HG03175 (cell line): ENCODE data around the gene ATP10B.
"Not testable (repeated sequence)": the region's sequence is repeated elsewhere in the genome, so short reads cannot be mapped to it uniquely, and the experiment has no call there.

Experiments used
- ATAC-seq: cut with Tn5 transposase; IDR thresholded peaks from one replicate; pipeline ENCODE4 v1.9.1; 2021; ENCODE audit warnings: mild to moderate bottlenecking, moderate library complexity; ENCODE audit not compliant: unreplicated experiment

Gene ATP10B

DNA sequence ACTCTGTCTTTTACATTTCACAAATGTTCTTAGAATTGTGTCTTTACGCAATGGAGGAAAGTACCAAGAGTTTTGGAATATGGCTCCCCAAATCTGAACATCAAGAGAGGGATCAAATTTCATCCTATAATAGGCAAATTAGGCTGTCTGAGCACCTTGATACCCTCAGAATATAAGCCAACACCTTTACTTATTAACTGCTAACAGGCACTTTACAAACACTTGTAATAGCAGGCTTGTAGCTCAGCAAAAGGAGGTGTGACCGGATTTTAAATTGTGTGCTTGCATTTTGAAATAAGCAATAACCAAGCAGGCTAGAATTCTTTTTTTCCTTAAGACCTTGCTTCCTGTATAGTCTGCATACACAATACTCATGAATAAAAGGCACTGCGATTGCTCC lies 92.0 kb downstream of the ATP10B start:
- ATAC-seq = no peak

DNA sequence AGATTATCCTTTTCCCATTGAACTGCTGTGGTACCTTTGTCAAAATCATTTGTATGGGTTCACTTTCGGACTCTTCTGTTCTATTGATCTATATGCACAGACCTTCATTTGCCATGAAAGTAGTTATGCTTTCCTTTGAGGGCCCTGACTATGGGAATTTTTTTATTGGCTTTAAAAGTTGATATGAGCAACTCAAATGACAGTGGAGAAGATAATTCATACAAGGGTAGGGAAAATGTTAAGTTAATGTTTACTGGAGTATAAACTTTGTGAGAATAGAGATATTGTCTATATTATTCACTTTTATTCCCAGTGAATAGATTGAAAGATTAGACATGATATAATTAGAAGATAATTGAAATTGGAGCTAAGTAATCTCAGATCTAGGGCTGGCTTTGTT lies 94.8 kb downstream of the ATP10B start:
- ATAC-seq = no peak

DNA sequence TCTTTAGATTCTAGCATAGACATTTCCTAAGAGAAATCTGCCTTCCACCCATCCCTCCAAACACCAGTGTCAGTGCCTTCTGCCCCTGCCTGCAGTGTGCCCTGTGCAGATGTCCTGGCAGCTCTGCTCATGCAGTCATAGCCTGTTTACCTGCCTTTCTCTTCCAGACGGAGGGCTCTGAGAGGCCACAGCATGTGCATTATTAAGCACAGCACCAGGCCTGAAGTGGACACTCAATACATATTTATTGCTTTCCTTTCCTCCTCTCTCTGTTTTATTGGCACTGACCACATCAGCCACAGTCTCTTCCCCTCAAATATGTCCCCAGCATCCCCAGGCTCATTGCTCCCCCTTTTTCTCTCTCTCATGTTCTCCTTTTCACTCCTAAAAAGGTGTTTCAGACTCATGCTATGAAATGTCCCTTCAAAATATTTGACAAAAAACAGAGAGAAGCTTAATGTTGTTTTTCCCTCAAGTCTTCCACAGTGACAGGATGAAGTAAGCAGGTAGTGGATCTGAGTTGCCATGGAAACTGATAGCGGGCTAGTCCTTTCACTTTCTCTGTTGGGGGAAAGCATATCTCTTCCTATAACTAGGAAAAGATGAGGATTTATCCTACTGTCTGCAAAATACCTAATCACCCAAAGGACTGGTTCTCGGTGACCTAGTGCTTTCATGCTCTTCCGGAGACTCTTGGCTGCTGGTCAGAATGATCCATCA lies 100.9 kb downstream of the ATP10B start:
- no peak for ATAC-seq

DNA sequence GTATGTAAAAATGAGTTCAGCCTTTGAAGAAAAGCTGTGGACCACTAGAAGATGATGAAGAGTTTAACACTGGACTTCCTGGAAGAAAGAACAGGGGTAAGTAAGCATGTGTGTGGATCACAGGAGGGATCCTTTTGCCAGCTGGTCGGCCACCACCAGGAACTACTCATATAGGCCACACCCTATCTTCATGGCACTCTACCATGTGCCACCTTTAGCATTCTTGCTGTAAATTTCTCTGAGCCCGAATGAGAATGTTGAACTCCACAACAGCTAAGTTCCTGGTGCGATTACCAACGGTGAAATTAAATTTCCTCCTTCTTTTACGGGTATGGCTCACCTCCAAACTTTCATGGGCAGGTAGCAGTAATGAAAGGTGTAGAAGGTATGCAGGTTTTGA lies 102.3 kb downstream of the ATP10B start:
- ATAC-seq = no peak

DNA sequence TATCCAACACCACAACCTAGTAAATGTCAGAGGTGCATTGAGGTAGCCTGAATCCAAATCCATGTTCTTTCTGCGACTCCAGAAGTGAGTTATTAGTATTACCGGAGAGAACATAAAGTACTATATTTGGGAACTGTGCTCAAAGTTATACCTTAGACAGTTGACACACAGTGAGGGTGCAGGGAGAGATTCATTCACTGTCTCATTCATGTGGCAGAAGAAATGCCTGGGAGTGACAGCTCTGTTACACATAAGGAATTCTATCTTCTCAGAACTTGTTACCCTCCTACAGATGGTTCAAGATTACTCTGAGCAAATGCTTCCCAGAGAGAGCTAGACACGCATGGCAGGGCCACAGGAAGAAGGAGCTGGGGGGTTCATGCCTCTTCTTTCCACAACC lies 103.0 kb downstream of the ATP10B start:
- ATAC-seq = no peak

- ATAC-seq = no peak
These were observed 104.0 kb downstream of the ATP10B start for GRCh38 chr5:160747987-160748386.

GRCh38 chr5:160747559-160747958 lies 104.5 kb downstream of the ATP10B start:
- no peak for ATAC-seq

DNA sequence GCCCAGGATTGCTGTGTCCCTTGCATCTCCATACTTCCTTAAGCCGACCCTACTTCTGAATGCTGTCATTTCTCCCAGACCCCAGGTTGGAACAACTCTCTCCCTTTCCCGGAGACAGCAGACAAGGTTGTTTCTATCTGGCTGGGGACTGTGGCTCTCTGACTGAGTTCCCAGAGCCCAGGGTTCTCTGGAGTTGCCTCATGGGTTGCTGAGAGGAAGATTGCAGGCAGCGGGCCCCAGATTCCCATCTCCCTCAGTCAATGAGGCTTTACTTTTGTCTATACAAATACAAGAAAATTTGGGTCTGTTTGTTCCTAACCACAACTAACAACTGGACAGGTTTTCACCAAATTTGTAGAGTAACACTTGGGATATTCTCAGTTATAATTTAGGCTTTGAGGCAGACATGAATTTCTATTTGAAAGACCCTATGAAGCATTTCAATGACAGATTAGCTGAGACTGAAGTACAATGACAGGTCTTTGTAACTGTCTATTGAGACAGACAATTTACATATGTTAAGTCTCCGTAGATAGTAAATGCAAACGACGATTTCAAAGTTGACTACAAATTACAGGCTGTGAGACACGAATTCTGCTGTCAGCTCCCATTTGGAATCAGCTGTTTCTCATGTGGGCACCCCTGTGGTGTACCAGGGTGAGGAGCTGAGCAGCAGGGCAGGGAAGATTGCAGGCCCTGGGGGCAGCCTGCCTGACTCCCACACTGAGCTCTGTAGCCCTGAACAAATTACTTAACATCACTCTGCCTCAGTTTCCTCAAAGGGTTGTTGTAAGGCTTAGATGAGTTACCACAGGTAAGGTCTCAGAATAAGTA lies 107.5 kb downstream of the ATP10B start:
- no peak for ATAC-seq

DNA sequence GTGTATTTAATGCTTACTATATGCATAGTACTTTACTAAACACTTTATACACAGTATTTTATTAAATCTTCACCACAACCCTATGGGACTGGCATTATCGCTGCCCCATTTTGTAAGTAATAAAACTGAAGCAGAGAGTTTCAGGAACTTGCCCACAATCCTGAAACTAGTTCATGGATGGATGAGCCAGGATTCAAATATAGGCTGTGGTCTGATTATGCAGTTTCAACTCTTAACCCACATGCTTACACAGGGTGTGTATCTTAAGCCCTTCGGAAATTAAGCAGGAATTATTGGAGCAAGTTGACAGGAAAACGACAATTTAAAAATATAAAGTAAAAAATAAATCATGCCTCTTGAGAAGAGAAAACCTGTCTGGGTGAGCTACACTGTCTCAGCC lies 109.0 kb downstream of the ATP10B start:
- ATAC-seq = peak; percentile 44

- ATAC-seq = no peak
These were observed 109.6 kb downstream of the ATP10B start for GRCh38 chr5:160742446-160742845.

GRCh38 chr5:160727296-160727997 lies 124.6 kb downstream of the ATP10B start:
- ATAC-seq = no peak

DNA sequence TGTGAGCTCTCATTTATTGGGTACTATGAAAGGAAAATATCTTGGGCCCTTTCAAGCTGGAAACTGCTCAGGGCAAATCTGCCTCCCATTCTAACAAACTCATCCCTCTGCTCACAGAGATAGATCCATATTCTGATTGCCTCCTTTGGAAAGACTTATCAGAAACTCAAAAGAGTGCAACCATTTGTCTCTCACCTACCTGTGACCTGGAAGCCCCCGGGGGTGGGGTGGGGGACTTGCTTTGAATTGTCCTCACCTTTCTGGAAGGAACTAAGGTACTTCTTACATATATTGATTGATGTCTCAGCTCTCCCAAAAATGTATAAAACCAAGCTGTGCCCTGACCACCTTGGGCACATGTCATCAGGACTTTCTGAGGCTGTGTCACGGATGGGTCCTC lies 125.3 kb downstream of the ATP10B start:
- no peak for ATAC-seq

DNA sequence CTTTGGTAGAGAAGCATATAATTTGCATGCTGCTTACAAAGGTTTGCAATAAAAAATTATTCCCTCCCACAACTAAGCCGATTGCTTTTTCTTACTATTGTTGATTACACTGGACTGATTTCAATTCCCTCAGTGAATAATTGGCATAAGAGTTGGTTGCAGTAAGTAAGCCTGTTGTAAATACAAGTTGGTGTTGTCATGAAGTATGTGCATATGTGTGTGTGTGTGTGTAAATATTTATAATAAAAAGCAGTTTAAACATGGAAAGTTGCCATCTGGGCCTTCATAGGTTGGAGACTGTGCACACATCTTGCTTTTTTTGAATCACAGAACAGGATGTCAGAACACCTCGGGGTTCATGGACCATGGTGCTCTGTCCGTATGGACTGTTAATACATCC lies 131.2 kb downstream of the ATP10B start:
- ATAC-seq = no peak

GRCh38 chr5:160715508-160715907 lies 136.5 kb downstream of the ATP10B start:
- ATAC-seq = not testable (repeated sequence)

DNA sequence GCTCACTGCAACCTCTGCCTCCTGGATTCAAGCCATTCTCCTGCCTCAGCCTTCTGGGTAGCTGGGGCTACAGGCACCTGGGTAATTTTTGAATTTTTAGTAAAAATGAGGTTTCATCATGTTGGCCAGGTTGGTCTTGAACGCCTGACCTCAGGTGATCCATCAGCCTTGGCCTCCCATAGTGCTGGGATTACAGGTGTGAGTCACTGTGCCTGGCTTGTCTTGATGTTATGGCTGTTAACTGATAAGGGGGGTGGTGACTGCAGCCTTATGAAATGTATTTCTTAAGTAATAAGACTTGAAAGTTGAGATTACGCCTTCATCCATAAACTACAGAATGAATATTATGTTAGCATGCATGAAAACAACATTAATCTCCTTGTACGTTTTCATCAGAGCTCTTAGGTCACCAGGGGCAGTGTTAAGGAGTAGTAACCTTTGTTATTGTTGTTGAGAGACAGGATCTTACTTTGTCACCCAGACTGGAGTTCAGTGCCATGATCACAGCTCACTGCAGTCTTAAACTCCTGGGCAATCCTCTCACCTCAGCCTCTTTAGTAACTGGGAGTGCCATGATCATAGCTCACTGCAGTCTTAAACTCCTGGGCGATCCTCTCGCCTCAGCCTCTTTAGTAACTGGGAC lies 148.3 kb downstream of the ATP10B start:
- no peak for ATAC-seq

GRCh38 chr5:160702934-160703333 lies 149.1 kb downstream of the ATP10B start:
- peak; percentile 97 for ATAC-seq

DNA sequence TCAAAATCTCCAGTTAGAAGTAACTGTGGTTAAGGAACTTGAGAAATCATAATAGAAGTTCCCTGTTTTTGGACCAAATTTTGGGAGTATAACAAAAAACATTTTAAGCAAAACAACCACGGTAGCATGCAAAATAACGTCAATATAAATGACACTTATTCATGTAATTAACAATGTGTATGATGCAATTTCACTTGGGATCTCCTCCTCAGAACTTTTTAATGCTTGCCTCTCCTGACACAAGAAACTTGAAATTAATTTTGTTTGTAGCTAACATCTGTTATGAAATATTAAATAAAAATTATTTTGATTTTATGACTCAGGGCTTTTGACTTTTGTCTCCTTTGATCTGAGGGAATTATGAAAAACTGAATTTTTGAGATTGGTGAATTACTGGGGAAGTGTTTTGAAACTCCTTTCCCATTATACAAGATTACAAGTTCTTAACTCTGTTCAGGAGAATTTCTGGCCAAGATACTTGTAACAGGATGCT lies 149.7 kb downstream of the ATP10B start:
- no peak for ATAC-seq

GRCh38 chr5:160701403-160701802 lies 150.6 kb downstream of the ATP10B start:
- no peak for ATAC-seq

GRCh38 chr5:160699301-160699700 lies 152.7 kb downstream of the ATP10B start:
- no peak for ATAC-seq

- no peak for ATAC-seq
These were observed 154.7 kb downstream of the ATP10B start for GRCh38 chr5:160697281-160697680.

DNA sequence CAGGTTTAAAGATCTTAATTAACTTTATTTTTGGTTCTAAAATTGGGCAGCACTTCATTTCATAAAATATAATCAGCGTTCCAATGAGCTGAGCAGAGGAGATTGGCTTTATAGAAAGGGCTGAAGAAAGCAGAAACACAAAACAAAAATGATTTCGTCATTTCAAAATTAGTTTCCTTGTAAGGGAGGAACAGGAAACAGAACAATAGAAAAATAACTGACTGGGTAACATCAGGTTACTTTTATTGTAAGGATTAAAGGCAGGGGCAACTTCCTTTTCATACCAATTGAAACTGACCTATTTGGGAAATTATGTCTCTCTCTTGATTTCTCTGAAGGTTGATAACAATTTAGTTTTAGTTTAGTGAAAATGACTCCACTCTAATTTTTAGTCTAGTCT lies 157.1 kb downstream of the ATP10B start:
- ATAC-seq = no peak
